ENCODE measurements around the gene CDKAL1.

DNA sequence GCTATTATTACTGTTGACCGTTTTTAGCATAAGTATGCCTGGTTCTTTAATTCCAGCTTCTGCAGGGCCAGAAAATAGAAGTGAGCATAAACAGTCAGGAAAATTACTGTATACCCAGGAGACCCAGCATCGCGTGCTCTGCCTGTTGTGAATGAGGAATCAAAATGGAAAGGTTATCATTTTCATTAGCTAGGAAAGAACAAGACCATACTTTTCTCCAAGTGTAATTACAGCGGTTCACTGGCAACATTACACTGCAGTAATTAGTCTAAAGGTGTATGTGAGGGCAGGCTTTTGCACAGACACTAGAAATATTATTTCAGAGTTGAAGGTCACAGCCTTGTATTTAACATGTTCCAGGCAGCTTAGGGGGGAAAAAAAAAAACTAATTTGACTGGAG, 655.5 kb downstream of the CDKAL1 start:
- TF ChIP-seq, protein P1, sequence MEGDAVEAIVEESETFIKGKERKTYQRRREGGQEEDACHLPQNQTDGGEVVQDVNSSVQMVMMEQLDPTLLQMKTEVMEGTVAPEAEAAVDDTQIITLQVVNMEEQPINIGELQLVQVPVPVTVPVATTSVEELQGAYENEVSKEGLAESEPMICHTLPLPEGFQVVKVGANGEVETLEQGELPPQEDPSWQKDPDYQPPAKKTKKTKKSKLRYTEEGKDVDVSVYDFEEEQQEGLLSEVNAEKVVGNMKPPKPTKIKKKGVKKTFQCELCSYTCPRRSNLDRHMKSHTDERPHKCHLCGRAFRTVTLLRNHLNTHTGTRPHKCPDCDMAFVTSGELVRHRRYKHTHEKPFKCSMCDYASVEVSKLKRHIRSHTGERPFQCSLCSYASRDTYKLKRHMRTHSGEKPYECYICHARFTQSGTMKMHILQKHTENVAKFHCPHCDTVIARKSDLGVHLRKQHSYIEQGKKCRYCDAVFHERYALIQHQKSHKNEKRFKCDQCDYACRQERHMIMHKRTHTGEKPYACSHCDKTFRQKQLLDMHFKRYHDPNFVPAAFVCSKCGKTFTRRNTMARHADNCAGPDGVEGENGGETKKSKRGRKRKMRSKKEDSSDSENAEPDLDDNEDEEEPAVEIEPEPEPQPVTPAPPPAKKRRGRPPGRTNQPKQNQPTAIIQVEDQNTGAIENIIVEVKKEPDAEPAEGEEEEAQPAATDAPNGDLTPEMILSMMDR (IDR thresholded peaks at IDR 0.05; ENCODE audit: poor library complexity), result no peak
- TF ChIP-seq EZH2 (IDR thresholded peaks at IDR 0.05; ENCODE audit: borderline replicate concordance), result no peak

All from hepatocyte (in vitro differentiated cells).